ENCODE results near the gene CHMP3. TPM values are rescaled to one million over a fixed set of nuclear protein-coding genes. Genes with fewer than 3 reads are reported as not detected.

Gene CHMP3
- total RNA-seq, 1 experiment from 2014 or later, result 63.4 TPM

DNA sequence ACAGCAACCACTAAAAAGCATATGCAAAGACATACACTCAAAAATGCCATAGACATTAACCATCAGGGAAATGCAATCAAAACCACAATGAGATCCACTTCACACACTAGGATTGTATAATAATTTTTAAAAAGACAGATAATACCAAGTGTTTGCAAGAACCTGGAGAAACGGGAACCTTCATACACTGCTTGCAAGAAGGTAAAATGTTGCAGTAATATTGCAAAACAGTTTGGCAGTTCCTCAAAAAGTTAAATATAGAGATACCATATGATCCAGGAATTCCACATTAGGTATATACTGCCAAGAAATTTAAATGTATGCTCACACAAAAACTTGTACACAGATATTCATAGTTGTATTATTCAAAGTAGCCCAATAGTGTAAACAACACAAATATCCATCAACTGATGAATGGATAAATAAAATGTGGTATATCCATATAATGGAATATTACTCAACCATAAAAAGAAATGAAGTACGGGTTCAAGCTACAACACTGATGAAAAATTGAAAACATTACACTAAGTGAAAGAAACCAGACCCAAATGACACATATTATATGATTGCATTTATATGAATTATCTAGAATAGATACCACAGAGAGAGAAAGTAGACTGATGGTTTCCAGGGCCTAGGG lies 14.7 kb upstream of the CHMP3 start:
- H3K4me3 ChIP-seq (replicated peaks in 1 of 2; ENCODE audit: low read depth in 1 of 2, low read length in 2 of 2), result no peak overlapping the region

More for the DNA sequence above, 14.7 kb upstream of the CHMP3 start:
- ATAC-seq (no peak), DNase-seq (ENCODE audit: low read depth, low spot score) (no peak)
- ChIA-PET RAD21 (ENCODE audit: low non-redundant PET in 1 of 2, low total read pairs in 2 of 2, uncharacterized antibody in 2 of 2, unreplicated experiment in 2 of 2) (no interaction called here), CTCF (no interaction called here), POLR2A (no interaction called here)
- no peaks in the 10 kb centered on the region for H3K36me3 ChIP-seq (ENCODE audit: control insufficient read depth in 1 of 2, insufficient read depth in 2 of 2, low read length in 2 of 2)
- H2AFZ ChIP-seq (ENCODE audit: low read depth, low read length, poor library complexity, severe bottlenecking), result no peak overlapping the region
- H3K4me1 ChIP-seq (ENCODE audit: control insufficient read depth in 1 of 2, insufficient read depth in 2 of 2, low read length in 2 of 2), result no peaks in the 10 kb centered on the region
- no peak overlapping the region for H3K4me2 ChIP-seq (ENCODE audit: low read length)
- no peaks in the 10 kb centered on the region for H3K79me2 ChIP-seq (ENCODE audit: insufficient read depth, low read length)
- no peaks in the 10 kb centered on the region for H3K9me2 ChIP-seq (ENCODE audit: insufficient read depth)
- H4K20me1 ChIP-seq (ENCODE audit: insufficient read depth), result no peaks in the 10 kb centered on the region
- no peak overlapping the region for H3K27ac ChIP-seq (ENCODE audit: low read depth, low read length)
- no peaks in the 10 kb centered on the region for H3K27me3 ChIP-seq (ENCODE audit: insufficient read depth, low read length)
- intact Hi-C loops (cut with micrococcal nuclease), result no loop called here
- H3K9ac ChIP-seq (ENCODE audit: low read length), result no peak overlapping the region
- no peak for TF ChIP-seq EGR1 (IDR thresholded peaks at IDR 0.05; ENCODE audit: low read depth)
- TF ChIP-seq EZH2 (IDR thresholded peaks at IDR 0.05), result no peak
- no peak for TF ChIP-seq YY1 (IDR thresholded peaks at IDR 0.05; ENCODE audit: extremely low read depth, insufficient replicate concordance, low read depth, low read length)
- no peak for TF ChIP-seq SIN3A (IDR thresholded peaks at IDR 0.05; ENCODE audit: low read depth)
- TF ChIP-seq, protein P1, sequence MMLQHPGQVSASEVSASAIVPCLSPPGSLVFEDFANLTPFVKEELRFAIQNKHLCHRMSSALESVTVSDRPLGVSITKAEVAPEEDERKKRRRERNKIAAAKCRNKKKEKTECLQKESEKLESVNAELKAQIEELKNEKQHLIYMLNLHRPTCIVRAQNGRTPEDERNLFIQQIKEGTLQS (IDR thresholded peaks at IDR 0.05), result no peak
- no peak for TF ChIP-seq SP1 (IDR thresholded peaks at IDR 0.05; ENCODE audit: low read depth)
- TF ChIP-seq ZFX (IDR thresholded peaks at IDR 0.05), result no peak
- TF ChIP-seq, protein P2, sequence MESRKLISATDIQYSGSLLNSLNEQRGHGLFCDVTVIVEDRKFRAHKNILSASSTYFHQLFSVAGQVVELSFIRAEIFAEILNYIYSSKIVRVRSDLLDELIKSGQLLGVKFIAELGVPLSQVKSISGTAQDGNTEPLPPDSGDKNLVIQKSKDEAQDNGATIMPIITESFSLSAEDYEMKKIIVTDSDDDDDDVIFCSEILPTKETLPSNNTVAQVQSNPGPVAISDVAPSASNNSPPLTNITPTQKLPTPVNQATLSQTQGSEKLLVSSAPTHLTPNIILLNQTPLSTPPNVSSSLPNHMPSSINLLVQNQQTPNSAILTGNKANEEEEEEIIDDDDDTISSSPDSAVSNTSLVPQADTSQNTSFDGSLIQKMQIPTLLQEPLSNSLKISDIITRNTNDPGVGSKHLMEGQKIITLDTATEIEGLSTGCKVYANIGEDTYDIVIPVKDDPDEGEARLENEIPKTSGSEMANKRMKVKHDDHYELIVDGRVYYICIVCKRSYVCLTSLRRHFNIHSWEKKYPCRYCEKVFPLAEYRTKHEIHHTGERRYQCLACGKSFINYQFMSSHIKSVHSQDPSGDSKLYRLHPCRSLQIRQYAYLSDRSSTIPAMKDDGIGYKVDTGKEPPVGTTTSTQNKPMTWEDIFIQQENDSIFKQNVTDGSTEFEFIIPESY (IDR thresholded peaks at IDR 0.05; ENCODE audit: extremely low read depth, insufficient replicate concordance, low read length), result no peak
- no peak for TF ChIP-seq SRF (IDR thresholded peaks at IDR 0.05; ENCODE audit: low read depth)
- no peak for TF ChIP-seq POLR2AphosphoS5 (IDR thresholded peaks at IDR 0.05; ENCODE audit: low read depth, low read length)
- TF ChIP-seq CEBPB (IDR thresholded peaks at IDR 0.05; ENCODE audit: low read depth), result no peak
- H3K9me3 ChIP-seq (ENCODE audit: control insufficient read depth in 1 of 2, insufficient read depth in 1 of 2, low read depth in 1 of 2, low read length in 2 of 2), result no peaks in the 10 kb centered on the region
- no TSS peak for BruUV-seq (replicated peaks)

Data from HCT116 (cell line).